SK-N-MC (cell line): ENCODE measurements around the gene ADK.

Experiments
- EZH2 ChIP-seq: fragments of 200-600 bp; sonication (generic); IDR thresholded peaks from one replicate; pipeline ENCODE4 v1.6.1; 2017; ENCODE audit warnings: antibody characterized with exemption
- FOXP2 ChIP-seq: optimal IDR thresholded peaks from 2 replicates; pipeline ENCODE3; 2011; ENCODE audit warnings: mild to moderate bottlenecking, moderate library complexity; ENCODE audit not compliant: insufficient read depth; ENCODE audit errors: extremely low read length, control extremely low read depth
- POLR2AphosphoS5 ChIP-seq: IDR thresholded peaks from 2 replicates; pipeline ENCODE4 v1.6.1; 2012; ENCODE audit warnings: mild to moderate bottlenecking, low read depth, low read length, borderline replicate concordance

DNA sequence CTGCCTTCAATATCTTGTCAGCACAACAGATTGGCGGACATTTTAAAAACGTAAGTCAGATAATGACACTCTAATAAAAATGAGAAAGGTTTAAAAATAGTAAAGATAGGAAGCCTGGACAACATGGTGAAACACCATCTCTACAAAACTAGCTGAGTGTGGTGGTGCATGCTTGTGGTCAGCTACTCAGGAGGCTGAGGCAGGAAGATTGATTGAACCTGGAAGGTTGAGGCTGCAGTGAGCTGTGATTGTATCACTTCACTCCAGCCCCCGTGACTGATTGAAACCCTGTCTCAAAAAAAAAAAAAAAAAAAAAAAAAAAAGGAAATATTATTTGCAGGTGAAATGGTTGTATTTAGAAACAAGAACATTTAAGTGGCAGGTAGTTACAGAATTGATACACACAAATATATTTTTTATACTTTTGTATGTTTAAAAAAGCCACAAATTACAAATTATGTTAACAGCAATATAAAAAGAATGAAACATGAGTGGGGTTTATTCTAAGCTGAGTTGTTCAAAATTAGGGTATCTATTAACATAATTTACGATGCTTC, 141.9 kb downstream of the ADK start:
- TF ChIP-seq POLR2AphosphoS5 (no peak), EZH2 (no peak), FOXP2 (no peak)
